ENCODE measurements around the gene GPR32. TPM values are rescaled to one million over a fixed set of nuclear protein-coding genes. Genes with fewer than 3 reads are reported as not detected.

Gene GPR32
- total RNA-seq, 1 experiment from 2014 or later, result not detected

DNA sequence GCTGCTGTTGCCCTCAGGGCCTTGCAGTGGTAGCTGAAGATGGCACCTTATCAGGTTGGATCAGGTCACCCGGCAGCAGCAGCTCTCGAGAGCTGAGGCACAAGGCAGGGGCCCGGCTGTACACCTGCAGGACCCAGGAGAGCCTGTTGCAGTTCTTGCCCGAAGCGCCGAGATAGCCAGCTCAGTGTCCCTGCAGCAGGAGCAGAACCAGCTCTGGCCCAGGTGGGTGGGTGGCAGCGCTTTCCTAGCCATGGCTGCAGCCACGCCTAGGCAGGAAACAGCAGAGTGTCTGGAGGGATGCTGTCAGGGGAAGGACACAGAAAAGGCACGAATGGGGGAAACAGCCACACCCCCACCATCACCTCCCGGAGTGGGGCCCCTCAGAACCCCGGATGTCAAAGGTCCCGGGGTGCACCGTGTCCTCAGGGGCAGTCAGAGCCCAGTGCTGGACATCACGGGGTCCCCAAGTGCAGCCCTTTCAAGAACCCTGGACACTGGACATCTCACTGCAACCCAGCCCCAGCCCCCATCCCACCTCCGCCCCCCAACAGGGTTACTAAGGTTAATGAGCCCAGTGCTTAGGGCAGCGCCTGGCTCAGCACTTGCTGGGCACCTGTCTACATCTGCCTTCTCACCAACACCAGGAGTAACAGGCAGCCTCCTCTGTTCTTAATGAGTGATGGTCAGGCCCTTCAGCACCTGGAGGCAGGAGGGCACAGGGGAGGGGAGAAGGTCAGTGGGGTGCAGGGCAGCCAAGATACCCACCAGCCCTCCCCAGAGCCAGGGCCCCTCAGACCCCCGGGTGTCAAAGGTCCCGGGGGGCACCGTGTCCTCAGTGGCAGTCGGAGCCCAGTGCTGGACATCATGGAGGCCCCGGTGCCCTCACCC, 28.6 kb downstream of the GPR32 start:
- POLR2A ChIA-PET, result interaction anchor here (1.0 kb wide), 1 partner anchor 295 kb away, joined by 3 read pairs; no protein-coding TSS in a partner anchor
- no peak for TF ChIP-seq CTCF (IDR thresholded peaks at IDR 0.05; ENCODE audit: unreplicated experiment)
- H3K9me3 Mint-ChIP-seq (ENCODE audit: unreplicated experiment), result no peaks in the 10 kb centered on the region
- peaks cover 16% of the 10 kb centered on the region for H3K4me1 Mint-ChIP-seq (ENCODE audit: insufficient read depth, unreplicated experiment)
- no TSS peak for BruUV-seq (replicated peaks)
- intact Hi-C loops (cut with micrococcal nuclease), result no loop called here
- CTCF ChIA-PET, result interaction anchor here (0.6 to 0.9 kb wide), 5 partner anchors 110 to 1085 kb away, joined by 3 read pairs; no protein-coding TSS in a partner anchor
- H3K27ac Mint-ChIP-seq (ENCODE audit: low read depth, unreplicated experiment), result no peak overlapping the region
- H3K36me3 Mint-ChIP-seq (ENCODE audit: insufficient read depth, unreplicated experiment), result peaks cover 87% of the 10 kb centered on the region
- DNase-seq (ENCODE audit: unreplicated experiment), result no peak
- H3K27me3 Mint-ChIP-seq (ENCODE audit: insufficient read depth, unreplicated experiment), result no peaks in the 10 kb centered on the region
- H3K4me3 Mint-ChIP-seq (ENCODE audit: unreplicated experiment), result no peak overlapping the region

- H3K27me3 Mint-ChIP-seq (ENCODE audit: insufficient read depth, unreplicated experiment), result no peaks in the 10 kb centered on the region
- H3K9me3 Mint-ChIP-seq (ENCODE audit: unreplicated experiment), result no peaks in the 10 kb centered on the region
- no peak for DNase-seq (ENCODE audit: unreplicated experiment)
- H3K4me1 Mint-ChIP-seq (ENCODE audit: insufficient read depth, unreplicated experiment), result peaks cover 16% of the 10 kb centered on the region
- H3K27ac Mint-ChIP-seq (ENCODE audit: low read depth, unreplicated experiment), result no peak overlapping the region
- CTCF ChIA-PET, result interaction anchor here (0.9 kb wide), 1 partner anchor 442 kb away, joined by 3 read pairs; no protein-coding TSS in a partner anchor
- POLR2A ChIA-PET, result interaction anchor here (1.0 kb wide), 1 partner anchor 295 kb away, joined by 3 read pairs; no protein-coding TSS in a partner anchor
- BruUV-seq (replicated peaks), result no TSS peak
- no peak overlapping the region for H3K4me3 Mint-ChIP-seq (ENCODE audit: unreplicated experiment)
- intact Hi-C loops (cut with micrococcal nuclease), result no loop called here
- no peak for TF ChIP-seq CTCF (IDR thresholded peaks at IDR 0.05; ENCODE audit: unreplicated experiment)
- peaks cover 86% of the 10 kb centered on the region for H3K36me3 Mint-ChIP-seq (ENCODE audit: insufficient read depth, unreplicated experiment)
Measured at GRCh38 chr19:50799547-50799851, 29.2 kb downstream of the GPR32 start.

DNA sequence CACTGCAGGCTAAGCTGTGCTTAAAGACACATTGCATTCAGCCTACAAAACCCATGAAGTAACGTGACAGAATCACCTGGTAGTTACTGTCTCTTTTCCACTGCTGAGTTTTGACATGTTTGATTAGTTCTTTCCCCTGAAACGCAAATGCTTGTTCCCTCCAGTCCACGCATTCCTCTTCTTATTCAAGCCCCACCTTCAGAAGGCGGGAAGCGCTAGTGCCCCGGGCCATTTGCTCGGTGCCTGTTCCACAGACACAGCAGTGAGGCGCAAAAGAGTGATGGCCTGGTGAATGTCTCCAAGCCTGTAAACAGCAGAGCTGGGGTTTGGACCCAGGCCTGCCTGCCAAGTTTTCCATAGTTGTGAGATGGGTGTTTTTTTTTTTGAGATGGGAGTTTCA, 30.8 kb downstream of the GPR32 start:
- Mint-ChIP-seq H3K27me3 (ENCODE audit: insufficient read depth, unreplicated experiment) (no peaks in the 10 kb centered on the region), H3K36me3 (ENCODE audit: insufficient read depth, unreplicated experiment) (peaks cover 90% of the 10 kb centered on the region), H3K4me3 (ENCODE audit: unreplicated experiment) (no peak overlapping the region), H3K4me1 (ENCODE audit: insufficient read depth, unreplicated experiment) (peaks cover 21% of the 10 kb centered on the region), H3K27ac (ENCODE audit: low read depth, unreplicated experiment) (no peak overlapping the region), H3K9me3 (ENCODE audit: unreplicated experiment) (no peaks in the 10 kb centered on the region)
- ChIA-PET CTCF (interaction anchor here (0.6 to 2.7 kb wide), 3 partner anchors 121 to 437 kb away, joined by 3 to 13 read pairs (median 3); no protein-coding TSS in a partner anchor), POLR2A (interaction anchor here (0.7 to 1.4 kb wide), 2 partner anchors 133 to 290 kb away, joined by 5 read pairs; partner anchors contain the start of gene JOSD2)
- TF ChIP-seq CTCF (IDR thresholded peaks at IDR 0.05; ENCODE audit: unreplicated experiment), result no peak
- no peak for DNase-seq (ENCODE audit: unreplicated experiment)
- intact Hi-C loops (cut with micrococcal nuclease), result loop anchor here (10.0 kb wide), 1 partner anchor 294 kb away; no protein-coding TSS in a partner anchor
- no TSS peak for BruUV-seq (replicated peaks)
